ENCODE results near the gene KBTBD12.
"Not testable (repeated sequence)": the region's sequence is repeated elsewhere in the genome, so short reads cannot be mapped to it uniquely, and the experiment has no call there.

KBTBD12 gene

DNA sequence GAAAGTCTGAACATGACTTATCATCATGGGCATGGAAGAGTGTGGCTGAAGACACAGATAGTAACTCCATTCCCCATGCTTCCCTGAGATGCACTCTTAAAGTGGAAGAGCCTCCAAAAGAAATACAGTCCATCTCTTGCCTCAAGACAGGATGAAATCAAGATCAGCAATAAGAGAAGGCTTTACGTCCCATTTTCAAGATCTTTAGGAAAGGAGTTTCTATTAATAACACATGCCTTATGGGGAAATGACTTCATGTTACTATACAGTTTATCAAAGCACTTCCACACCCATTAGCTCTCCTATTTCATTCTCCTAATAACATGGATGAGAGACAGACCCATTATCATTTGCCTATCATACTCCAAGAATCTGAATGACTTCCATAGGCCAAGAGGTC, 6.1 kb upstream of the KBTBD12 start:
- no peaks in the 10 kb centered on the region for H3K9me2 ChIP-seq (replicated peaks; ENCODE audit: insufficient read depth, low read length)
- no peak overlapping the region for H3K4me3 ChIP-seq (ENCODE audit: low read length)
- no peaks in the 10 kb centered on the region for H4K20me1 ChIP-seq (ENCODE audit: insufficient read depth, low read length)
- H3K27ac ChIP-seq (ENCODE audit: low read length): no peak overlapping the region
- no peak for DNase-seq
- H3F3A ChIP-seq (ENCODE audit: insufficient read depth, low read length): no peaks in the 10 kb centered on the region
- no peak overlapping the region for H3K4me2 ChIP-seq (ENCODE audit: low read depth, low read length)
- TF ChIP-seq EZH2phosphoT487 (IDR thresholded peaks at IDR 0.05; ENCODE audit: low read length) (no peak), EZH2 (optimal IDR thresholded peaks at IDR 0.05; ENCODE audit: low read depth, low read length) (no peak)
- TF ChIP-seq, protein P1, sequence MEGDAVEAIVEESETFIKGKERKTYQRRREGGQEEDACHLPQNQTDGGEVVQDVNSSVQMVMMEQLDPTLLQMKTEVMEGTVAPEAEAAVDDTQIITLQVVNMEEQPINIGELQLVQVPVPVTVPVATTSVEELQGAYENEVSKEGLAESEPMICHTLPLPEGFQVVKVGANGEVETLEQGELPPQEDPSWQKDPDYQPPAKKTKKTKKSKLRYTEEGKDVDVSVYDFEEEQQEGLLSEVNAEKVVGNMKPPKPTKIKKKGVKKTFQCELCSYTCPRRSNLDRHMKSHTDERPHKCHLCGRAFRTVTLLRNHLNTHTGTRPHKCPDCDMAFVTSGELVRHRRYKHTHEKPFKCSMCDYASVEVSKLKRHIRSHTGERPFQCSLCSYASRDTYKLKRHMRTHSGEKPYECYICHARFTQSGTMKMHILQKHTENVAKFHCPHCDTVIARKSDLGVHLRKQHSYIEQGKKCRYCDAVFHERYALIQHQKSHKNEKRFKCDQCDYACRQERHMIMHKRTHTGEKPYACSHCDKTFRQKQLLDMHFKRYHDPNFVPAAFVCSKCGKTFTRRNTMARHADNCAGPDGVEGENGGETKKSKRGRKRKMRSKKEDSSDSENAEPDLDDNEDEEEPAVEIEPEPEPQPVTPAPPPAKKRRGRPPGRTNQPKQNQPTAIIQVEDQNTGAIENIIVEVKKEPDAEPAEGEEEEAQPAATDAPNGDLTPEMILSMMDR (IDR thresholded peaks at IDR 0.05; ENCODE audit: low read length): no peak
- H3K79me2 ChIP-seq (ENCODE audit: low read length): no peaks in the 10 kb centered on the region
- H2AFZ ChIP-seq (ENCODE audit: low read length): no peak overlapping the region
- H3K9ac ChIP-seq (ENCODE audit: low read length): no peak overlapping the region
- no peaks in the 10 kb centered on the region for H3K36me3 ChIP-seq (replicated peaks; ENCODE audit: insufficient read depth, low read length)
- no peaks in the 10 kb centered on the region for H3K4me1 ChIP-seq (ENCODE audit: low read length)
- no peaks in the 10 kb centered on the region for H3K27me3 ChIP-seq (replicated peaks; ENCODE audit: insufficient read depth, low read length)
- H3K9me3 ChIP-seq (replicated peaks; ENCODE audit: insufficient read depth, low read length): no peaks in the 10 kb centered on the region

DNA sequence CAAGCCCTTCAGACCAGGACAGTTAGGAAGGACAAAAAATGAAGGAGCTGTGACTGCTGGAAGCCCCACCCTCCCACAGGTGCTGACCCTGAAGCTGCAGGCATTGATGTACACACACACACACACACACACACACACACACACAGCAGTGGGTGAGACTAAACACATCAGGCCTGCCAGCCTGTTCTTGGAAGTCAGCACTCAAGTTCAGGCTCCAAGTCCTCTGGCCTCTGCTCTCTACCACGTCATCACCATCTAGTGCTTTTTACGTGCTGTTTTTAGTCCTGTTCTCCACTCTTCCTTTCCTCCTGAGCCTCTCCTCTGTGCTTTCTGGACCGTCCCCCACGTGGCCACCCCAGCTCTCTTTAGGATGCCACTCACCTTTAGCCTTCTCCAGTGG, 5.4 kb upstream of the KBTBD12 start:
- Histone ChIP-seq H3K27ac (ENCODE audit: low read length) (no peak overlapping the region), H2AFZ (ENCODE audit: low read length) (no peak overlapping the region), H3K79me2 (ENCODE audit: low read length) (no peaks in the 10 kb centered on the region), H3F3A (ENCODE audit: insufficient read depth, low read length) (no peaks in the 10 kb centered on the region), H4K20me1 (ENCODE audit: insufficient read depth, low read length) (no peaks in the 10 kb centered on the region), H3K9me3 (replicated peaks; ENCODE audit: insufficient read depth, low read length) (no peaks in the 10 kb centered on the region), H3K4me2 (ENCODE audit: low read depth, low read length) (no peak overlapping the region), H3K4me1 (ENCODE audit: low read length) (no peaks in the 10 kb centered on the region), H3K4me3 (ENCODE audit: low read length) (no peak overlapping the region), H3K27me3 (replicated peaks; ENCODE audit: insufficient read depth, low read length) (no peaks in the 10 kb centered on the region), H3K9me2 (replicated peaks; ENCODE audit: insufficient read depth, low read length) (no peaks in the 10 kb centered on the region), H3K9ac (ENCODE audit: low read length) (no peak overlapping the region), H3K36me3 (replicated peaks; ENCODE audit: insufficient read depth, low read length) (no peaks in the 10 kb centered on the region)
- DNase-seq: no peak
- TF ChIP-seq EZH2 (optimal IDR thresholded peaks at IDR 0.05; ENCODE audit: low read depth, low read length): no peak
- TF ChIP-seq EZH2phosphoT487 (IDR thresholded peaks at IDR 0.05; ENCODE audit: low read length): no peak
- TF ChIP-seq, protein P1 (IDR thresholded peaks at IDR 0.05; ENCODE audit: low read length): no peak

DNA sequence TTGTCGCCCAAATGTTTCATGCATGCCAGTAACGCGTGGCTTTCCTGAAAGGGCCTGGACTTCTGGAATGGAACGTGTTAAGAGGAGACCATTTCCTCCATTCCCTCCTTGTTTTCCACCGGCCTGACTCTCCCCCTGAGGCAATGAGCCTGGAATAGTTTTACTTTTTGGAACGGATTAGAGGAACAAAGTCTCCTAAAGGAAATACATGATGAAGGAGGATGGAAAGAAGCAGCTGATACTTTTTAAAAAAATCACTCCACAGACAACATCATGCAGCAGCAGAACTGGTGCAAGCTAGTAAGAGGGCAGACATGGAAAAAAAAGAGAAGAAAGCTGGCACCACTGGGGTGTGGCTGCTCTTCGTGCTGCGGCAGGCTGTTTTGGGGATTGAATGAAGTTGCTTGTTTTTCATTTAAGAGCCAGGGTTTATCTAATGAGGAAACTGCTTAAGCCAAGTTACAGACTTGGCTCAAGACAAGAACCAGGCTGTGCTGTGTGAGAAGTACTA, 3.6 kb upstream of the KBTBD12 start:
- H3K4me1 ChIP-seq (ENCODE audit: low read length): no peaks in the 10 kb centered on the region
- no peak overlapping the region for H3K9ac ChIP-seq (ENCODE audit: low read length)
- no peaks in the 10 kb centered on the region for H3K9me3 ChIP-seq (replicated peaks; ENCODE audit: insufficient read depth, low read length)
- no peak overlapping the region for H3K27ac ChIP-seq (ENCODE audit: low read length)
- no peaks in the 10 kb centered on the region for H3K9me2 ChIP-seq (replicated peaks; ENCODE audit: insufficient read depth, low read length)
- no peak overlapping the region for H2AFZ ChIP-seq (ENCODE audit: low read length)
- H4K20me1 ChIP-seq (ENCODE audit: insufficient read depth, low read length): no peaks in the 10 kb centered on the region
- H3K36me3 ChIP-seq (replicated peaks; ENCODE audit: insufficient read depth, low read length): no peaks in the 10 kb centered on the region
- no peaks in the 10 kb centered on the region for H3K27me3 ChIP-seq (replicated peaks; ENCODE audit: insufficient read depth, low read length)
- TF ChIP-seq EZH2 (optimal IDR thresholded peaks at IDR 0.05; ENCODE audit: low read depth, low read length): no peak
- no peak for TF ChIP-seq EZH2phosphoT487 (IDR thresholded peaks at IDR 0.05; ENCODE audit: low read length)
- TF ChIP-seq, protein P1 (IDR thresholded peaks at IDR 0.05; ENCODE audit: low read length): no peak
- H3K4me2 ChIP-seq (ENCODE audit: low read depth, low read length): no peak overlapping the region
- no peaks in the 10 kb centered on the region for H3K79me2 ChIP-seq (ENCODE audit: low read length)
- no peaks in the 10 kb centered on the region for H3F3A ChIP-seq (ENCODE audit: insufficient read depth, low read length)
- H3K4me3 ChIP-seq (ENCODE audit: low read length): no peak overlapping the region
- no peak for DNase-seq

DNA sequence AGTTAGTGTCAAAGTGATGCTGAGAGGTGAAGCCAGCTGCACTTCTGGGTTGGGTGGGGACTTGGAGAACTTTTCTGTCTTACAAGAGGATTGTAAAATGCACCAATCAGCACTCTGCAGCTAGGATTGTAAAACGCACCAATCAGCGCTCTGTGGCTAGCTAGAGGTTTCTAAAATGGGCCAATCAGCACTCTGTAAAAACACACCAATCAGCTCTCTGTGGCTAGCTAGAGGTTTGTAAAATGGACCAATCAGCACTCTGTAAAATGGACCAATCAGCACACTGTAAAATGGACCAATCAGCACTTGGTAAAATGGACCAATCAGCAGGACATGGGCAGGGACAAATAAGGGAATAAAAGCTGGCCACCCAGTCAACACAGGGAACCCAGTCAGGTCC, 1.2 kb upstream of the KBTBD12 start:
- H4K20me1 ChIP-seq (ENCODE audit: insufficient read depth, low read length); DNase-seq; H3K4me1 ChIP-seq (ENCODE audit: low read length); H2AFZ ChIP-seq (ENCODE audit: low read length); H3F3A ChIP-seq (ENCODE audit: insufficient read depth, low read length); H3K9ac ChIP-seq (ENCODE audit: low read length); H3K27ac ChIP-seq (ENCODE audit: low read length); H3K9me3 ChIP-seq (replicated peaks; ENCODE audit: insufficient read depth, low read length); H3K36me3 ChIP-seq (replicated peaks; ENCODE audit: insufficient read depth, low read length); H3K4me2 ChIP-seq (ENCODE audit: low read depth, low read length); H3K9me2 ChIP-seq (replicated peaks; ENCODE audit: insufficient read depth, low read length); H3K79me2 ChIP-seq (ENCODE audit: low read length); H3K4me3 ChIP-seq (ENCODE audit: low read length); H3K27me3 ChIP-seq (replicated peaks; ENCODE audit: insufficient read depth, low read length): not testable (repeated sequence)
